Dedifferentiated amniotic fluid mesenchymal stem cell (primary cell): ENCODE results near the gene RABL2B.

ENCODE experiments used
- DNase-seq: peaks from one replicate; pipeline ENCODE4 v3.0.0-alpha.2; 2016; ENCODE audit errors: extremely low spot score

Gene RABL2B

GRCh38 chr22:50738649-50739227, 44.7 kb downstream of the RABL2B start:
- DNase-seq, result no peak

- no peak for DNase-seq
Measured at GRCh38 chr22:50737728-50738648, 45.4 kb downstream of the RABL2B start, which contains the start of gene ACR. TSS of gene ACR (plus strand) at chr22:50738204. CDS start at chr22:50738236, 32 bp downstream.

DNA sequence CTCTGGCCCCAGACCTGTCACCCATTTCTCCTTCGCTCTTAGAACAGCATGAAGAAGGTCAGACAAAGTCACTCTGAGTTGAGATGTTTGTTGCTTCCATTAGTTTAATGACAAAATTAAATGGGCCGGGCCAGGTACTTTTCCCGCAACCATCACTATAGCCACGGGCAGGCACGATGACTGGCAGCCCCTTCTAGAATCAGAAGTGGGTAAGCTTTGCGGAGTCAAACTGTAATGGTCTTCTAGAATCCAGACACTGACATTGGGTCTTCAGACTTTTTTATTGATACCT, 47.8 kb downstream of the RABL2B start:
- no peak for DNase-seq

- no peak for DNase-seq
Measured at GRCh38 chr22:50734986-50735738, 48.3 kb downstream of the RABL2B start.

DNA sequence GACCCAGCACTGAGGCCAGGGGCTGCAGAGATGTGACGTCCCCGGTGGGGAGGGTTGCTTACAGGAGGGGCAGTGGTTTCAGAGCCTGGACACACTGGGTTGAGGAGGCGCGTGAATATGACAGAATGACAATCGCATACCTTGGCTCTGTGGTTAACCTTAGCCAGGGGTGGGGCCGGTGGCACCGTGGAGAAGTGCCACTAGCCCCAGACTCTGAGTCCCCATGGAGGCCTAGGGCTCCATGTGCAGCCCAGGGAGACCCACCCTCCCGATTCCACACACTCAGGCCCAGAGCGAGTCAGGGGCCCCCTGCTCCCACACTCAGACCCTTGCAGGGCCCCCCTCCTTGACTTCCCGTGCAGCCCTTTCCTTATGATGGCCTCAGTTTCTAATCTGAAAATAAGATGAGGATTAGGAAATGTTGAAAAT, 49.1 kb downstream of the RABL2B start:
- no peak for DNase-seq

DNA sequence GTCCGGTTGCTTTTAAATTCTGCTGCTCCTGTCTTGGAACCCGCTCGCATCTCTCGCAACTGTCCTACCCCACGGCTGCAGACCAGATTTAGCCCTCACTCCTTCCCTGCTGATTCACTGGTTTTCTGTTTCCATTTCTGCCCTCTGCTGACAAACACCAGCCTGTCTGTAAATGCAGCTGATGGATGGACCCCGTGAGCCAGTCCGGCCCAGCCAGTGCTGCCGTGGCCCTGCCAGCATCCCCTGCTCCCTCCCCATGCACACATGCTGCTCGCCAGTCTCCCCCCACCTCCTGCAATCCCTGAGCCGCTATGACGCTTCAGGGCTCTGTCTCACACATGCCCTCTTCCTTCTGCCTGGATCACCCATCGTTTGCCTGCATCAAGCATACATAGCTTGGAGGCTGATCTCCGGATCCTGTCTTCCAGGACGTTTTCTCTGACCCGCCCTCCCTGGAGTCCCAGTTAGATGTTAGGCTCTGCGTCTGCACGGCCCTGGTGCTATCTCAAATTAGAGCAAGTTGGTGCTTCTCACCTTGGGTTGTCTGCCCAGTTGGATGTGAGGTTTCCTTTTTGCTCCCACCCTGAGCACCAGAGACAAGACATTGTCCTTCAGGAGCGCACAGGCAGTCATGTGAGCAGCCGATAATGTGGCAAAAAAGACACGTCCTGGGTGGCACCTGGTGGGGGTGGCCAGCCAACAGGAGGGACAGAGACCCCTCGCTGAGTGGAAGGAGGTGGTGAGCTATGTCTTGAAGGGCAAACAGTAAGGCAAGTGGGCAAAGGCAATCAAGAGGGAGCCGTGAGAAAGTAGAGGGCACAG, 49.7 kb downstream of the RABL2B start:
- DNase-seq, result no peak

GRCh38 chr22:50732681-50733080, 50.8 kb downstream of the RABL2B start:
- DNase-seq, result no peak

DNA sequence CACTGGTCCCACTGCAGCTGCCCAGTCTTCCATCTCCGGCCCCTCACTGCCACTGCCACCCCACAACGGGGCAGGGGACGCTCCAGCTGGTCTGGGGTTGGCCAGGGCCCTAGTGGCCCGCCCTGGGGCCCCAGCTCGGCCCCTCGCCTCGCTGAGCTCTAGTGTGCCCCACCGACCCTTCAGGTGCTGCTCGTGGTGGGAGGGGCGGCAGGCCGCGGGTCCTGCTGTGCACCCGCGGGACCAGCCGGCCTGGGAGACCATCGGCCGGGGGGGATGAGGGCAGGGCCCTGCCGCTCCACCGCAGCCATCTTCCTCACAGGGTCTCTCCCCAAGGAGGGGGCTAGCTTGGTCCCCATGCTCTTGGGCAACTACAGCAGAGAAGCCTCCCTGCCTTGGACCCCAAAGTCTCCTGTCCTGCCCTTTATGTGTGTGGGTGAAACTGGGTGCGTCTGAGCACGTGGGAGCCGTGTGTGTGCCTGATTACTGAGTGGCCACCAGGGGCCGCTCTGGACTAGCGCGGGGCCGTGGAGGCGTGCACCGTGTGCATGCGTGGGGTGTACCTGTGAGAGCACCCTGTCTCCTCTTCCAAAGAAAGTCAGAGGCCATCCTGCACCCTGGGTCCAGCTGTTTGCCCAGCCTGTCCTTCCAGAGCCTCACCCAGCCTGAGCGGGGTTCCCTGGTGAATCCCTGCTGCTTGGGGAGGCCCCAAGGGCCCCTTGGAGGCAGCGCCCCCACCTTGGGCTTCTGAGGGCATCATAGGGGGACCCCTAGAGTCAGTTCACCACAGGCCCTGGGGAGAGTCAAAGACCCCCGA, 51.4 kb downstream of the RABL2B start:
- peak; percentile 17 for DNase-seq

DNA sequence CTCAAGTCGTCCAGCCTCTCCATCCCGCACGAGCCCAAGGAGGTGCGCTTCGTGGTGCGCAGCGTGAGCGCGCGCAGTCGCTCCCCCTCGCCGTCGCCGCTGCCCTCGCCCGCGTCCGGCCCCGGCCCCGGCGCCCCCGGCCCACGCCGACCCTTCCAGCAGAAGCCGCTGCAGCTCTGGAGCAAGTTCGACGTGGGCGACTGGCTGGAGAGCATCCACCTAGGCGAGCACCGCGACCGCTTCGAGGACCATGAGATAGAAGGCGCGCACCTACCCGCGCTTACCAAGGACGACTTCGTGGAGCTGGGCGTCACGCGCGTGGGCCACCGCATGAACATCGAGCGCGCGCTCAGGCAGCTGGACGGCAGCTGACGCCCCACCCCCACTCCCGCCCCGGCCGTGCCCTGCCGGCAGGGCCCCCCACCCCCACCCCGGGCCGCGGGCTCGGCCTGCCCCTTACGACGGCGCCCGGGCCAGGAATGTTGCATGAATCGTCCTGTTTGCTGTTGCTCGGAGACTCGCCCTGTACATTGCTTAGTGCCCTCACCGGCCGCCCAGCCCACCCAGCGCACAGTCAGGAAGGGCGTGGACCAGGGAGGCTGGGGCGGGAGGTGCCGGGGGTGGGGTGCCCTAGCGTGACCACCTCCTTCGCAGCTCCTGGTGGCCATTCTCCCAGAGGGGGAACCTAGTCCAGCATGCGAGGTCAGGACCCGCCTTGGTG, 52.3 kb downstream of the RABL2B start:
- no peak for DNase-seq

DNA sequence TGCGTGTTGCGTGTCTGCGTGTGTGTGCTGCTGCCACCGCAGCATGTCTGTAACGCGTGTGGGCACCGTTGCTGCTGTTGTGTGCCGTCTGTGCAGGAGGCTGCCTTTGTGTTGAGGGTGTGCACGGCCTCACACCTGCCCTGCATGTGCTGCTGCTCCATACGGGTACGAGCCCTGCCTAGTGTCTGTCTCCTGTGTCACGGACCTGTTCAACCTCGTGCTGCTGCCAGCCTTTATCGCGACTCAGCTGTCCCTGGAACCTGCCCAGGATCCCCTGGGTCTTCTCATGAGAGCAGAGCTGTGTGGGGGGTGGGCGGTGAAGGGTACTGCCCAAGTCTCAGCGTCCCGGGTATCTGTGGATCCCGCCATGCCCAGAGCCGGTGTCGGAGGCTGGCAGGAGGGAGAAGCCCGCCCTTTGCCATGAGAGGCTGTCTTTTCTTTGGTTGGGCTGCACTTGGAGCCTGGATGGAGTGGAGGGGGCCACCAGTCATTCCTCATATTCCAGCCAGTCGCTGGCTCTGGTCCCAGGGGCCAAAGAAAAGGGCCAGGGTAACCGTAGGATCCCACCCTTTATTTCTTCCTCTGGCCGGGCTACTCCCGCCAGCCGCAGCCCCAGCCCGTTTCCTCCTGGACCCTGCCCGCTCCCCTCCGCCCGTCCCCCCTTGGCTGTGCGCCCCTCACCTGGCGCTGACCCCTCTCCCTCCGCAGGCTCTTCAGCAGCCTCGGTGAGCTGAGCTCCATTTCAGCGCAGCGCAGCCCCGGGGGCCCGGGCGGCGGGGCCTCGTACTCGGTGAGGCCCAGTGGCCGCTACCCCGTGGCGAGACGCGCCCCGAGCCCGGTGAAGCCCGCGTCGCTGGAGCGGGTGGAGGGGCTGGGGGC, 53.2 kb downstream of the RABL2B start:
- DNase-seq, result no peak

DNA sequence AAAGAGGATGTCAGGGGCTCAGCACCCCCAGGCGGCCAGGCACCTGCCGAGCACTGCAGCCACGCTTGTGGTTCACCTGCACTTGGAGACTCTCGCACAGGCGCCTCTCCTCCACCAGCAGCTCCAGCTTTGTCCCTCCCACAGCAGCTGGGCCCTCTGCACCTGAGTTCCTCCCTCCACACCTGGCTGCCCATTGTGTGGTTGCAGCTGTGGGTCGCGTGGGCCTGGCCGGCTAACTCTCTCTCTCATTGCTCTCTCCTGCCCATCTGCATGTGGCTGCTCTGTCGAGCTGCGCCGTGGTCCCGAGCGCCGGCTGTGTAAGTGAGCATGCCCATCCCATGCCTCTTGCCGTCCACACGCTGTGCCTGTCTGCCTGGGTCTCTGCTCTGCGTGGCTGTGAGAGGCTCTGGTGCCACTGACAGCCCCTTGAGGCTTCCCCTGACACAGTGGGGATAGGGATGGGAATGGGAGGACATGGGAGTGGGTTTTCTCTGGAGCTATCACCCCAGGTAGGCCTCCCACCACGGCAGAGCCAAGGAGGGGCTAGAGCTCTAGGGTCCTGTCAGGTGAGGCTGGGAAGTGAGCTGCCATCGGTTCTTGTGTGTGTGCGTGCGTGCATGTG, 53.9 kb downstream of the RABL2B start:
- no peak for DNase-seq

GRCh38 chr22:50728523-50728931, 54.9 kb downstream of the RABL2B start:
- DNase-seq, result no peak

DNA sequence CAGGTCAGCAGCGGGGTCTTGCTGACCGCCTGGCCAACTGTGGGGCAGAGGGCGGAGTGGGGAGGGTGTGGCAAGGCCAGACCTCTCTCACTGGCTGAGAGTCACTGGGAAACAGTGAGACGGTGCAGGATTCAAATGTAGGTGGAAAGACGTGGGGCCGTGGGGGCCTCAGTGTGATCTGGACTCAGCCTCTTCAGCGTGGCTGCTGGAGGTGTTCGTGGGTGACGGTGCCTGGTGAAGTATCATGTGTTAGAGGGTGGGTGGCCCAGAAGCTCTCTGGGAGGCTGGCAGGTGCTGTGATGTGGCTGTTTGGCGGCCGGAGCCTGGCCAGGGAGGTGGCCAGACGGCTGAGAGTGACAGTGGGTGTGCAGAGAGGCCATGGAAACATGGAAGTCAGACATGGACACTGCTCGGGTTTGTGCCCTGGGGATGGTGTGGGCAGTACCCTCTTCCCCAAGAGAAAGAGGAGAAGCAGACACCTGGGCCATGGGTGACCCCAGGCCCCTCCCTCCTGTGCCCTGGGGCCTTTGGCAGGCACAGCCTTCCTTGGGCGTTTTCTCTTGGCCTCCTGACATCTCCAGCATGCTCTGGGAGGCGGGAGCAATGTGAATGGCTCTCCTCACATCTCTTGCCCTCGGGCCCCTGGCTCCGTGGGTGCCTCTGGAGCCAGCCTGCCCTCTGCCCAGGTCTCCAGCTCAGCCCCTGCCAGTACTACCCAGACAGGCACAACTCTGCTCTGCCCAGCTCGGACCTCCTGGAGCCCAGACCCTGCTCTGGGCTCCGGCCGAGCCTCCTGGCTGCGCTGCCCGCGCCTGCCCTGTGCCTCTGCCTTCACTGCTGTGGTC, 55.5 kb downstream of the RABL2B start:
- DNase-seq, result no peak

DNA sequence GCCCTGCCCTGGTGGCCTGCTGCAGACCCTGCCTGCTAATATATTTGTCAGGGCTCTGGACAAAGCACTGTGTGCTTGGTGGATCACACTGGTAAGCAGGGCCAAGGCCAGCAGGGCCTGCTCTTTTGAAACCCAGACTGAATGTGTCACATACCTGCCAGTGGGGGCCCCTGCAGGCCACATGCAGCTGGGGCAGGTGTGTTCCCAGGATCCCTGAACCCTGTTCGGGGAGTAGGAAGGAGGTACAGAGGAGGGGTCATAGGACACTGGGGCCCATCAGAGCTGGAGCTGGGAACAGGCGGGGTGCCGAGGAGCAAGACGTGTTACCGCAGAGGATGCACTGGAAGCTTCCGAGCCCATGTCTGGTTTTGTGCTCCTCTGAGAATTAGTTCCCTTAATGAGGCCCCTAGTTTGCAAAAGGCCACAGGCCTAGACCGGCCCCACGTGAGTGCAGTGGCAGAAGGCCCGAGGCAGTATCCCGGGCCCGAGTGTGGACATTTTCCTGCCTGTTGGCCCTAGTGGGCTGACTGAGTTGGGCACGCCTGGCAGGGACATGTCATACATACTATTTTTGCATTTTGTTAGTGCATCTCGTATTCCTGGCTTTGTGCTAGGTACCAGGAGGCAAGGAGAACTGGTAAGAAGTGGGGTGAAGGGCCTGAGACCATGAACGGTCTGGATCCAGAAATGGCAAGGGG, 56.6 kb downstream of the RABL2B start:
- no peak for DNase-seq

DNA sequence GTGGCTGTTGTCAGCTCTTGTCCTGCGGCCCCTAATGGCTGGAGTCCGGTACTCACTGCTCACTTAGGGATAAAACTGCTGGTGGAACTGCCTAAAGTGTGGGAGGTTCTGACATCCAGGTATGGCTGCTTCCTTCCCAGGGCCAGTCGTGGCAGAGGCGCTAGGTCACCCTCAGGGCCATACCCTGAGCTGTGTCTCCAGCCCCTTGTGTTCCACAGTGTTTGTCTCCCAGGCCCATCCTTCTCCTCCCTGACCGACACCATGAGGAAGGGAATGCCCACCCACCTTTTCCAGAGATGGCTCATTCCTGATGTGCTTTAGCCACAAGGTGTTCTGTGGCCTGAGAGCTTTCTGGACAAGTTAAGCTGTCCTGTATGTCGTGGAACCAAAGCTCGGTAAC, 57.8 kb downstream of the RABL2B start:
- no peak for DNase-seq

DNA sequence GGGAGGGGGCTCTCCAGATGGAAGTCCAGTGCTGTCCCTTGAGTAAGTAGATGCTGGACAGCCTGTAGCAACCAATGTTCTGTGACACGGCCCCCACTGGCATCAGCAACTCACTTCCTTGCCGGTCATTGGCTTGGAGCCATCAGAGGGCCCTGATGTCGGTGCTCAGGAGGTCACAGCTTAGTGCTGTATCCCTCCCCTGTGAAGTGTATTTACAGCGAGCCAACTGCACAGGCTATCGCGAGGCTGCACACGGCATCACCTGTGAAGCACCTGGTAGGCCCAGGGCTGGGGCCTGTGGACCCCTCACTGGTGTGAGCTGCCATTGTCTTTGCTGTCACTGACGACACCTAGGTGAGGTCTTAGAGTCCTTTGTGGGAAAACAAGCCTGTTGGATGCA, 58.8 kb downstream of the RABL2B start:
- no peak for DNase-seq

DNA sequence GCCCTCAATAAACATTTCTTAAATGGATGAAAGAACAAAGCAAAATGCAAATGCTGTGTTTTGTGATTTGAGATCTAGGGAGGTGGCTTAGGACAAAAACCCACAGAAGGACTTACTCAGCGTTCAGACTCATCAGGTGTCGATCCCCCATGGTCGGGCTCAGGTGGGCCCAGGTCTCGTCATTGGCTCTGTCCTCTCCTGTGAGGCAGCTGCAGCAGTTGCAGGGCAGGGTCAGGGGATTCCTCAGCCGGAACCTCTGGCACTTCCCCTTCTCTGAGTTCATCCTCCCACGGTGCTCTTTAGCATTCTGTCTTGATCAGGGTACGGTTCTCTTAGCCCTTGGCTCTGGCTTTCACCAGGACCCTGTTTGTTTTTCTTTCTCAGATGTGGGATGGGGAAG, 59.4 kb downstream of the RABL2B start:
- no peak for DNase-seq
